Adrenal gland (tissue), 12 donors: Measurements from ENCODE around the gene P2RX6. TPM values are rescaled to one million over a fixed set of nuclear protein-coding genes. Genes with fewer than 3 reads are reported as not detected.
A peak's percentile ranks its signal among the peaks of the same experiment; 100 is the strongest.

ENCODE experiments used
- DNase-seq, 7 donors: peaks; one replicate each; pipeline ENCODE4 v3.0.0-alpha.2; 2019 to 2020
- H3K27ac ChIP-seq, 5 donors: fragments of 200-600 bp; sonication (generic) in 4 of 5; 1 replicate in 3 of 5; 2 replicates in 2 of 5; pipeline versions ENCODE4 v1.5.1 to v1.8.0; 2016 to 2020; ENCODE audit warnings: mild to moderate bottlenecking in 1 of 5
- H3K27me3 ChIP-seq: fragments of 200-600 bp; 2 replicates; pipeline ENCODE4 v1.8.0; 2021
- H3K36me3 ChIP-seq, 2 donors: fragments of 200-600 bp; replicated peaks in 1 of 2; 1 replicate in 1 of 2; 2 replicates in 1 of 2; pipeline versions ENCODE4 v1.5.1 to v1.8.0; 2018 to 2022
- H3K4me1 ChIP-seq, 2 donors: fragments of 200-600 bp; replicated peaks in 1 of 2; 1 replicate in 1 of 2; 2 replicates in 1 of 2; pipeline versions ENCODE4 v1.5.1 to v1.8.0; 2018 to 2021
- H3K4me3 ChIP-seq, 4 donors: fragments of 200-600 bp; sonication (generic) in 3 of 4; one replicate each; pipeline ENCODE4 v1.5.1; 2016 to 2018
- H3K9me3 ChIP-seq, 3 donors: fragments of 200-600 bp; sonication (generic) in 1 of 3; replicated peaks in 1 of 3; 1 replicate in 2 of 3; 2 replicates in 1 of 3; pipeline versions ENCODE4 v1.5.1 to v1.8.0; 2016 to 2021
- CTCF ChIP-seq, 6 experiments: fragments of 450-650 bp in 4 of 6; fragments of 200-600 bp in 2 of 6; sonication (generic) in 1 of 6; IDR thresholded peaks; 1 replicate in 5 of 6; 2 replicates in 1 of 6; pipeline versions ENCODE4 v1.5.1 to v1.8.0; 2016 to 2021; ENCODE audit warnings: antibody characterized with exemption in 6 of 6, mild to moderate bottlenecking in 2 of 6, moderate library complexity in 1 of 6
- POLR2A ChIP-seq, 2 donors: fragments of 450-650 bp; IDR thresholded peaks; one replicate each; pipeline ENCODE4 v1.6.1; 2017; ENCODE audit warnings: antibody characterized with exemption in 2 of 2, mild to moderate bottlenecking in 2 of 2, moderate library complexity in 1 of 2
- WGBS, 4 donors: extraction: QIAGEN DNeasy Blood & Tissue Kit in 2 of 4; methylation state at CpG; one replicate each; pipeline versions ENCODE4 v1.1.5 to v1.1.7; 2013 to 2017; 5-methylcytosine and 5-hydroxymethylcytosine counted together
- intact Hi-C, 2 donors: fragments of 100-400 bp; cut with DNase I; formaldehyde crosslinking; loops; one replicate each; pipeline versions ENCODE4 v1.14.1 to v1.15.0; 2022 to 2023
- polyA plus RNA-seq, 3 donors: library from polyadenylated mRNA; stranded (reverse); fragments of 200-250 nt in 2 of 3; fragments of 350-450 nt in 1 of 3; fragmentation: Illumina TruSeq in 1 of 3; extraction: RNeasy Lipid Tissue Mini Kit (QIAGEN cat#74804) in 1 of 3; gene quantifications; one replicate each; pipeline ENCODE4 v1.2.3, GENCODE V29; 2013 to 2014
- total RNA-seq, 9 donors: library from RNA; depleted of rRNA in 4 of 9; stranded (reverse); fragments of >200 nt in 4 of 9; fragments of 120-200 nt in 1 of 9; fragmentation: NEBNext Ultra II Directional in 1 of 9; extraction: Animal tissue kit (Norgen Biotek cat#: 25700) in 1 of 9; gene quantifications; one replicate each; pipeline versions ENCODE4 v1.1.0 to v1.2.4, GENCODE V29; 2013 to 2023
- donor health status: healthy with polysubstance abuse.
- donor health status: Bipolar disorder and iron deficiency.
- donor health status: DM: yes; HTN: yes; CAD: no.
- donor health status: DM: no; HTN: no; CAD: no.
- donor health status: DM: no; HTN: no; CAD: no.
- donor health status: DM: yes; HTN: yes; CAD: no.

P2RX6 gene
- total and polyA plus RNA-seq, 12 donors, result 1.7 to 11.9 (median 4.4) TPM

- Histone ChIP-seq H3K4me1 (peaks cover 6 to 13% of the 10 kb centered on the region in 2 donors), H3K27ac (no peak overlapping the region), H3K9me3 (no peaks in the 10 kb centered on the region), H3K27me3 (no peaks in the 10 kb centered on the region), H3K4me3 (no peak overlapping the region), H3K36me3 (no peaks in the 10 kb centered on the region)
- 92 to 96% (median 94%) methylated on average over 21 to 40 of the region's 40 CpGs for WGBS, 4 donors
- no peak for DNase-seq
- no peak for TF ChIP-seq POLR2A (IDR thresholded peaks at IDR 0.05)
- no peak for TF ChIP-seq CTCF (IDR thresholded peaks at IDR 0.05)
- intact Hi-C loops, result no loop called here
These were observed 15.9 kb downstream of the P2RX6 start for GRCh38 chr22:21030621-21031544.

- Histone ChIP-seq H3K27me3 (no peaks in the 10 kb centered on the region), H3K4me3 (no peak overlapping the region)
These were observed 16.6 kb downstream of the P2RX6 start for GRCh38 chr22:21031545-21032036.

DNA sequence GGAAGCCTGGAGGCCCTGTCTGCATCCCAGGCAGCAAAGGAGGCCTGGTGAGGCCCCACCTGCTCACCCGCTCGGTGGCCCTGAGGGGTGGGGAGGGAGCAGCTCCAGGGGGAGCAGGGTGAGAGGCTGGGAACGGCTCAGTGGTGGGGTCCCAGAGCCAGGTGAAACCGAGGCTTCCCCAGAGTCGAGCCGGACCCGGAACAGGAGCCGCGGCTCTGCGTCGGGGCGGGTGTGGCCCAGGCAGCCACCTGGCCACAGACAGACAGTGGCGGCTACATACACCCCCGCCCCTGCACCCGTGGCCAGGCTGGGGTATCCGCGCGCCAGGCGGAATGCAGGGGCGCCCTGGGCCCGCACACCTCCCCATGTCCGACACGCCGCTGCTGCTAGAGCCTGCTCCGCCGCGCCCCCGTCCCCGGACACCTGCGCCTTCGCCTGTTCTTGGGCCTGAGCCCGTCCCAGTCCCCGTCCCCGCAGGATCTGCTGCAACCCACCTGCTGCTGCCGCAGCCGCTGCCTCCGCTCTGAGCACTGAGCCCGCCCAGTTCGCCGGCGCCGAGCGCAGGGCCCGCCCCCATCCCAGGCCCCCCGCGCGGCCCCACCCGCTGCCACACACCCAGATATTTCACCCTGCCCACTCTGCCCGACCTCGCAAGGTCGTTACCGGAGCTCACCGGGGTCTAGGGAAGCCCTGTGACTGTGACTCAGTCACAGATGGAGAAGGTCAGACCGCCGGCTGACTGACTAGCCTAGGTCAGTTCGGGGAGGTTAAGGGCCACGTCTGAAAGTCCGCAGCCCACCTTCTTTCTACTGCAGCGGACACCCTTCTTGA, 17.3 kb downstream of the P2RX6 start, which contains the start of gene SLC7A4:
Gene SLC7A4 (minus strand): TSS at position 525 of the 831 bp plus-strand sequence. CDS start 749 bp downstream, outside the sequence.
- peak in 5 of 7 donors; percentile 37 to 66 (median 50) for DNase-seq
- no peaks in the 10 kb centered on the region for H3K9me3 ChIP-seq
- no peaks in the 10 kb centered on the region for H3K36me3 ChIP-seq
- no peaks in the 10 kb centered on the region for H3K27me3 ChIP-seq
- peak within 1 kb of the TSS in 2 of 5 donors; percentile 8 to 50 for H3K27ac ChIP-seq
- H3K4me3 ChIP-seq, result peak within 1 kb of the TSS in 2 of 4 donors; percentile 15 to 44
- intact Hi-C loops, result no loop called here
- WGBS, 4 donors, result 5 to 50% (median 12%) methylated on average over 1 to 59 of the region's 59 CpGs
- TF ChIP-seq POLR2A (IDR thresholded peaks at IDR 0.05) (no peak), CTCF (IDR thresholded peaks at IDR 0.05) (no peak)
- H3K4me1 ChIP-seq, result peaks cover 6 to 13% of the 10 kb centered on the region in 2 donors

More at GRCh38 chr22:21031545-21032036, 16.6 kb downstream of the P2RX6 start:
- WGBS, 4 donors, result 86 to 94% (median 90%) methylated on average over 10 to 18 of the region's 18 CpGs; no CpG with 5 or more reads in 1 of the 4 donors
- no peak for DNase-seq
- H3K27ac ChIP-seq, result no peak overlapping the region
- intact Hi-C loops, result no loop called here
- no peaks in the 10 kb centered on the region for H3K36me3 ChIP-seq
- H3K4me1 ChIP-seq, result peaks cover 6 to 13% of the 10 kb centered on the region in 2 donors
- TF ChIP-seq CTCF (IDR thresholded peaks at IDR 0.05) (no peak), POLR2A (IDR thresholded peaks at IDR 0.05) (no peak)
- no peaks in the 10 kb centered on the region for H3K9me3 ChIP-seq
